HepG2 (cell line): ENCODE measurements around the gene COPS6. TPM values are rescaled to one million over a fixed set of nuclear protein-coding genes. Genes with fewer than 3 reads are reported as not detected.

ENCODE experiments used
- ARID2 ChIP-seq: sonication (generic); formaldehyde crosslinking; IDR thresholded peaks from 2 replicates; pipeline ENCODE4 v1.8.1; 2022; ENCODE audit warnings: mild to moderate bottlenecking, missing genetic modification reagents, borderline replicate concordance
- ARNTL ChIP-seq: sonication (generic); formaldehyde crosslinking; IDR thresholded peaks from 2 replicates; pipeline ENCODE4 v1.4.0; 2020; ENCODE audit warnings: mild to moderate bottlenecking, missing genetic modification reagents
- GATA4 ChIP-seq: sonication (generic); IDR thresholded peaks from 2 replicates; pipeline ENCODE4 v1.6.1; 2016; ENCODE audit warnings: antibody characterized with exemption, low read depth, borderline replicate concordance
- GATAD1 ChIP-seq: IDR thresholded peaks from 2 replicates; pipeline ENCODE4 v1.6.1; 2016; ENCODE audit warnings: missing genetic modification reagents, missing compliant biosample characterization
- GLI4 ChIP-seq: sonication (generic); formaldehyde crosslinking; IDR thresholded peaks from 2 replicates; pipeline ENCODE4 v1.5.1; 2020; ENCODE audit warnings: missing genetic modification reagents, mild to moderate bottlenecking, moderate library complexity, borderline replicate concordance
- GTF2F1 ChIP-seq: fragments of 150-350 bp; IDR thresholded peaks from 2 replicates; pipeline ENCODE4 v1.6.1; 2014; ENCODE audit warnings: low read length
- HOXA3 ChIP-seq: sonication (generic); formaldehyde crosslinking; IDR thresholded peaks from 2 replicates; pipeline ENCODE4 v1.5.0; 2020; ENCODE audit warnings: missing genetic modification reagents
- MTF2 ChIP-seq: sonication (generic); formaldehyde crosslinking; IDR thresholded peaks from 2 replicates; pipeline ENCODE4 v1.5.0; 2020; ENCODE audit warnings: missing genetic modification reagents, borderline replicate concordance
- NFIB ChIP-seq: sonication (generic); formaldehyde crosslinking; IDR thresholded peaks from 2 replicates; pipeline ENCODE4 v1.9.0; 2021; ENCODE audit warnings: missing genetic modification reagents, mild to moderate bottlenecking, borderline replicate concordance
- RBAK ChIP-seq: sonication (generic); formaldehyde crosslinking; IDR thresholded peaks from 2 replicates; pipeline ENCODE4 v1.5.1; 2020; ENCODE audit warnings: mild to moderate bottlenecking, missing genetic modification reagents
- YEATS2 ChIP-seq: sonication (generic); formaldehyde crosslinking; IDR thresholded peaks from 2 replicates; pipeline ENCODE4 v1.4.0; 2020; ENCODE audit warnings: missing genetic modification reagents, borderline replicate concordance
- ZBTB38 ChIP-seq: sonication (generic); formaldehyde crosslinking; IDR thresholded peaks from 2 replicates; pipeline ENCODE4 v1.5.1; 2020; ENCODE audit warnings: mild to moderate bottlenecking, missing genetic modification reagents
- ZNF619 ChIP-seq: sonication (generic); formaldehyde crosslinking; IDR thresholded peaks from 2 replicates; pipeline ENCODE4 v1.4.0; 2020; ENCODE audit warnings: mild to moderate bottlenecking, missing genetic modification reagents
- ZNF747 ChIP-seq: sonication (generic); formaldehyde crosslinking; IDR thresholded peaks from 2 replicates; pipeline ENCODE4 v1.8.1; 2023; ENCODE audit warnings: missing genetic modification reagents, mild to moderate bottlenecking, borderline replicate concordance
- ZNF75D ChIP-seq: sonication (generic); formaldehyde crosslinking; IDR thresholded peaks from 2 replicates; pipeline ENCODE4 v1.8.1; 2023; ENCODE audit warnings: missing genetic modification reagents, mild to moderate bottlenecking, borderline replicate concordance
- ZSCAN12 ChIP-seq: sonication (generic); formaldehyde crosslinking; IDR thresholded peaks from 2 replicates; pipeline ENCODE4 v1.9.0; 2021; ENCODE audit warnings: mild to moderate bottlenecking, missing genetic modification reagents
- polyA plus RNA-seq, 8 experiments: library from polyadenylated mRNA; depleted of rRNA in 3 of 8; stranded (reverse) in 7 of 8; unstranded in 1 of 8; fragments of >200 nt; fragmentation: Illumina TruSeq in 4 of 8; extraction: Trizol in 4 of 8; gene quantifications; 2 replicates each; pipeline versions ENCODE4 v1.2.1 to v1.2.3, GENCODE V29; 2011 to 2016; ENCODE audit warnings: low read depth in 4 of 8, missing spikeins in 1 of 8, mixed read lengths in 1 of 8; ENCODE audit not compliant: insufficient read depth in 1 of 8
- total RNA-seq, 5 experiments: library from RNA; depleted of rRNA; stranded (reverse); fragments of >200 nt; fragmentation: Illumina TruSeq; extraction: Trizol; gene quantifications; 2 replicates each; pipeline ENCODE4 v1.2.3, GENCODE V29; 2016; ENCODE audit warnings: low read depth in 1 of 5
- TF ChIP-seq, protein P1 (sequence below): sonication (generic); formaldehyde crosslinking; IDR thresholded peaks from 2 replicates; pipeline ENCODE4 v1.4.0; 2020; ENCODE audit warnings: missing genetic modification reagents, borderline replicate concordance
- TF ChIP-seq, protein P2 (sequence below): sonication (generic); formaldehyde crosslinking; IDR thresholded peaks from 2 replicates; pipeline ENCODE4 v1.4.0; 2020; ENCODE audit warnings: missing genetic modification reagents
- TF ChIP-seq, protein P3 (sequence below): sonication (generic); formaldehyde crosslinking; IDR thresholded peaks from 2 replicates; pipeline ENCODE4 v1.4.0; 2020; ENCODE audit warnings: missing genetic modification reagents
- TF ChIP-seq, protein P4 (sequence below): sonication (generic); formaldehyde crosslinking; IDR thresholded peaks from 2 replicates; pipeline ENCODE4 v1.4.0; 2020; ENCODE audit warnings: missing genetic modification reagents, borderline replicate concordance
- TF ChIP-seq, protein P5 (sequence below): sonication (generic); formaldehyde crosslinking; IDR thresholded peaks from 2 replicates; pipeline ENCODE4 v1.5.0; 2020; ENCODE audit warnings: missing genetic modification reagents

Gene COPS6
- total and polyA plus RNA-seq, 2 of the 13 experiments (the other 11 are each of a cell fraction or from before 2014, with no cell fraction given) = 33.4 to 117 TPM

- TF ChIP-seq YEATS2 (CRISPR knock-in tag) (peak; percentile 72; the same call in 1 of the 2 replicates), ARNTL (CRISPR knock-in tag) (no peak), GATA4 (peak; percentile 32; the same call in 1 of the 2 replicates), ZNF747 (no peak; the same call in 1 of the 2 replicates), GATAD1 (peak; percentile 90), ZNF619 (CRISPR knock-in tag) (no peak), GLI4 (no peak), HOXA3 (CRISPR knock-in tag) (peak; percentile 92), MTF2 (CRISPR knock-in tag) (0 out of 2 replicates have a peak, but pooled peaks have one; percentile 33), GTF2F1 (no peak), ZSCAN12 (CRISPR knock-in tag) (no peak), ARID2 (CRISPR knock-in tag) (0 out of 2 replicates have a peak, but pooled peaks have one; percentile 24), ZBTB38 (CRISPR knock-in tag) (peak; percentile 88), RBAK (CRISPR knock-in tag) (no peak), NFIB (0 out of 2 replicates have a peak, but pooled peaks have one; percentile 19), ZNF75D (CRISPR knock-in tag) (no peak)
- TF ChIP-seq, protein P1, sequence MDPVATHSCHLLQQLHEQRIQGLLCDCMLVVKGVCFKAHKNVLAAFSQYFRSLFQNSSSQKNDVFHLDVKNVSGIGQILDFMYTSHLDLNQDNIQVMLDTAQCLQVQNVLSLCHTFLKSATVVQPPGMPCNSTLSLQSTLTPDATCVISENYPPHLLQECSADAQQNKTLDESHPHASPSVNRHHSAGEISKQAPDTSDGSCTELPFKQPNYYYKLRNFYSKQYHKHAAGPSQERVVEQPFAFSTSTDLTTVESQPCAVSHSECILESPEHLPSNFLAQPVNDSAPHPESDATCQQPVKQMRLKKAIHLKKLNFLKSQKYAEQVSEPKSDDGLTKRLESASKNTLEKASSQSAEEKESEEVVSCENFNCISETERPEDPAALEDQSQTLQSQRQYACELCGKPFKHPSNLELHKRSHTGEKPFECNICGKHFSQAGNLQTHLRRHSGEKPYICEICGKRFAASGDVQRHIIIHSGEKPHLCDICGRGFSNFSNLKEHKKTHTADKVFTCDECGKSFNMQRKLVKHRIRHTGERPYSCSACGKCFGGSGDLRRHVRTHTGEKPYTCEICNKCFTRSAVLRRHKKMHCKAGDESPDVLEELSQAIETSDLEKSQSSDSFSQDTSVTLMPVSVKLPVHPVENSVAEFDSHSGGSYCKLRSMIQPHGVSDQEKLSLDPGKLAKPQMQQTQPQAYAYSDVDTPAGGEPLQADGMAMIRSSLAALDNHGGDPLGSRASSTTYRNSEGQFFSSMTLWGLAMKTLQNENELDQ (CRISPR knock-in tag) = no peak
- TF ChIP-seq, protein P2, sequence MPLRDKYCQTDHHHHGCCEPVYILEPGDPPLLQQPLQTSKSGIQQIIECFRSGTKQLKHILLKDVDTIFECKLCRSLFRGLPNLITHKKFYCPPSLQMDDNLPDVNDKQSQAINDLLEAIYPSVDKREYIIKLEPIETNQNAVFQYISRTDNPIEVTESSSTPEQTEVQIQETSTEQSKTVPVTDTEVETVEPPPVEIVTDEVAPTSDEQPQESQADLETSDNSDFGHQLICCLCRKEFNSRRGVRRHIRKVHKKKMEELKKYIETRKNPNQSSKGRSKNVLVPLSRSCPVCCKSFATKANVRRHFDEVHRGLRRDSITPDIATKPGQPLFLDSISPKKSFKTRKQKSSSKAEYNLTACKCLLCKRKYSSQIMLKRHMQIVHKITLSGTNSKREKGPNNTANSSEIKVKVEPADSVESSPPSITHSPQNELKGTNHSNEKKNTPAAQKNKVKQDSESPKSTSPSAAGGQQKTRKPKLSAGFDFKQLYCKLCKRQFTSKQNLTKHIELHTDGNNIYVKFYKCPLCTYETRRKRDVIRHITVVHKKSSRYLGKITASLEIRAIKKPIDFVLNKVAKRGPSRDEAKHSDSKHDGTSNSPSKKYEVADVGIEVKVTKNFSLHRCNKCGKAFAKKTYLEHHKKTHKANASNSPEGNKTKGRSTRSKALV = peak; percentile 31; the same call in 1 of the 2 replicates
- TF ChIP-seq, protein P3, sequence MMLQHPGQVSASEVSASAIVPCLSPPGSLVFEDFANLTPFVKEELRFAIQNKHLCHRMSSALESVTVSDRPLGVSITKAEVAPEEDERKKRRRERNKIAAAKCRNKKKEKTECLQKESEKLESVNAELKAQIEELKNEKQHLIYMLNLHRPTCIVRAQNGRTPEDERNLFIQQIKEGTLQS (CRISPR knock-in tag) = no peak
- TF ChIP-seq, protein P4, sequence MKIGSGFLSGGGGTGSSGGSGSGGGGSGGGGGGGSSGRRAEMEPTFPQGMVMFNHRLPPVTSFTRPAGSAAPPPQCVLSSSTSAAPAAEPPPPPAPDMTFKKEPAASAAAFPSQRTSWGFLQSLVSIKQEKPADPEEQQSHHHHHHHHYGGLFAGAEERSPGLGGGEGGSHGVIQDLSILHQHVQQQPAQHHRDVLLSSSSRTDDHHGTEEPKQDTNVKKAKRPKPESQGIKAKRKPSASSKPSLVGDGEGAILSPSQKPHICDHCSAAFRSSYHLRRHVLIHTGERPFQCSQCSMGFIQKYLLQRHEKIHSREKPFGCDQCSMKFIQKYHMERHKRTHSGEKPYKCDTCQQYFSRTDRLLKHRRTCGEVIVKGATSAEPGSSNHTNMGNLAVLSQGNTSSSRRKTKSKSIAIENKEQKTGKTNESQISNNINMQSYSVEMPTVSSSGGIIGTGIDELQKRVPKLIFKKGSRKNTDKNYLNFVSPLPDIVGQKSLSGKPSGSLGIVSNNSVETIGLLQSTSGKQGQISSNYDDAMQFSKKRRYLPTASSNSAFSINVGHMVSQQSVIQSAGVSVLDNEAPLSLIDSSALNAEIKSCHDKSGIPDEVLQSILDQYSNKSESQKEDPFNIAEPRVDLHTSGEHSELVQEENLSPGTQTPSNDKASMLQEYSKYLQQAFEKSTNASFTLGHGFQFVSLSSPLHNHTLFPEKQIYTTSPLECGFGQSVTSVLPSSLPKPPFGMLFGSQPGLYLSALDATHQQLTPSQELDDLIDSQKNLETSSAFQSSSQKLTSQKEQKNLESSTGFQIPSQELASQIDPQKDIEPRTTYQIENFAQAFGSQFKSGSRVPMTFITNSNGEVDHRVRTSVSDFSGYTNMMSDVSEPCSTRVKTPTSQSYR (CRISPR knock-in tag) = no peak
- TF ChIP-seq, protein P5, sequence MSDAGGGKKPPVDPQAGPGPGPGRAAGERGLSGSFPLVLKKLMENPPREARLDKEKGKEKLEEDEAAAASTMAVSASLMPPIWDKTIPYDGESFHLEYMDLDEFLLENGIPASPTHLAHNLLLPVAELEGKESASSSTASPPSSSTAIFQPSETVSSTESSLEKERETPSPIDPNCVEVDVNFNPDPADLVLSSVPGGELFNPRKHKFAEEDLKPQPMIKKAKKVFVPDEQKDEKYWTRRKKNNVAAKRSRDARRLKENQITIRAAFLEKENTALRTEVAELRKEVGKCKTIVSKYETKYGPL (CRISPR knock-in tag) = no peak
Observed at GRCh38 chr7:100049441-100050291, 39.1 kb upstream of the COPS6 start, which contains the start of gene ZSCAN21 (continued).
